Measurements from ENCODE around the gene MANEA. TPM values are rescaled to one million over a fixed set of nuclear protein-coding genes. Genes with fewer than 3 reads are reported as not detected.
"Not testable (repeated sequence)": the region's sequence is repeated elsewhere in the genome, so short reads cannot be mapped to it uniquely, and the experiment has no call there.

The MANEA gene
- total RNA-seq, 1 experiment from 2014 or later = 17.6 TPM

DNA sequence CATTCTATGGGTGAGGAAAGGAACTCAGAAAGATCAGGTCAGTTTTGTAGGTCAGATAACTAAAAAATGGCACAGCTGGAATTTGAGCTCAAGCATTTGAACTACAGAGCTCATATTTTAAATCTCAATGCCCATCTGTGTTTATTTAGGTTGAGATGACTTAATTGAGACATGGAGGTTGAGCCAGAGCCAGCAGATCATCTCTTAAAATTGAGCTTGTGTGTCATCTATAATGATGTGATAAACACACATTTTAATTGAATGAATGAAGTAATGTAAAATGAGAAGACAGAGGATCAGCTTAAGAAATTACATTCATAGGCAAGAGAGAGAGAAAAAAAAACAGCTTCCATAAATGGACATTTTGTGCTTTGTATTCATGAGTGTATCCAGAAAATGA, 3.7 kb downstream of the MANEA start:
- no peak for DNase-seq (ENCODE audit: extremely low read depth, low read depth)

DNA sequence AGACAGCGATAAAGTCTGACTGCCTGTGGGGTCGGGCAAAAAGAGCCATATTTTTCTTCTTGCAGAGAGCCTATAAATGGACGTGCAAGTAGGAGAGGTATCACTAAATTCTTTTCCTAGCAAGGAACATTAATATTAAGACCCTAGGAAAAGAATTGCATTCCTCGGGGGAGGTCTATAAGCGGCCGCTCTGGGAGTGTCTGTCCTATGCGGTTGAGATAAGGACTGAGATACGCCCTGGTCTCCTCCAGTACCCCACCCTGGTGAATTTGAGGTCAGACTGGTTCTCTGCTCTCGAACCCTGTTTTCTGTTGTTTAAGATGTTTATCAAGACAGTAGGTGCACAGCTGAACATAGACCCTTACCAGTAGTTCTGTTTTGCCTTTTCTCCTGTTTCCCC, 6.9 kb downstream of the MANEA start:
- not testable (repeated sequence) for DNase-seq (ENCODE audit: extremely low read depth, low read depth)

DNA sequence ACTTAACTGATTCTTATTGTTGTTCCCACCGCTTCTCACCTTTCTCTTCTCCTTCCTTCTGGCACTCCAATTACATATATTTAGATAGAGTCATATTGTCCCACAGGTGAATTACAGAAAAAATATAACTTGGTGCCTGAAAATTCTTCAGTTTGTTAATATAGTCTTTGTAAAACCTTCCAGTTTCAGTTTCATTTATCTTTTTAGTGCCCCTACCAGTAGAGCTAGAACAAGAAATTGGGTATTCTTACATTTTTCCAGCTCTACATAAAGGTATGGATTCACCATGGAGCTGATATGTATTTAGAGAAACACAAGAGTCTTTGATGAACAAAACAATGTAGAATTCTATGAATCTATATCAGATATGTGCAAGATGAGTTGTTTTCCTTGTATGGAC, 10.7 kb downstream of the MANEA start:
- DNase-seq (ENCODE audit: extremely low read depth, low read depth) = no peak

DNA sequence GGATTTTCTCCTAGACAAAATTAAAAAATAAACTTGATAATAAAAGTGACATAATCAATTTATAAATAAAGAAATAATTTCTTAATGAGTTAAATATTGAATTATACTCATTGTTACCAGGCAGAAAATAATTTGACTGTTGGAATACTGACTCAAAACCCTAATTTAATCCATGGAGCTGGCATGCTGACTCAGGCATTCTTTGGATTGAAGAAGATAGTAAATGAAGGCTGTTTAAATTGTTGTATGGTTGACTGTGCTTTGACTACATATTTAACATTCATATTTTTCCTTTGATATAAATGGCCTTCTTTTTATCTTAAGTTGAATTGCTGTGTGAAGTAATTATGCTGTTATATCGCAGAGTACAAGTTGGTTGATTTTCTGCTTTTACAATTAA, 11.7 kb downstream of the MANEA start:
- no peak for DNase-seq (ENCODE audit: extremely low read depth, low read depth)

DNA sequence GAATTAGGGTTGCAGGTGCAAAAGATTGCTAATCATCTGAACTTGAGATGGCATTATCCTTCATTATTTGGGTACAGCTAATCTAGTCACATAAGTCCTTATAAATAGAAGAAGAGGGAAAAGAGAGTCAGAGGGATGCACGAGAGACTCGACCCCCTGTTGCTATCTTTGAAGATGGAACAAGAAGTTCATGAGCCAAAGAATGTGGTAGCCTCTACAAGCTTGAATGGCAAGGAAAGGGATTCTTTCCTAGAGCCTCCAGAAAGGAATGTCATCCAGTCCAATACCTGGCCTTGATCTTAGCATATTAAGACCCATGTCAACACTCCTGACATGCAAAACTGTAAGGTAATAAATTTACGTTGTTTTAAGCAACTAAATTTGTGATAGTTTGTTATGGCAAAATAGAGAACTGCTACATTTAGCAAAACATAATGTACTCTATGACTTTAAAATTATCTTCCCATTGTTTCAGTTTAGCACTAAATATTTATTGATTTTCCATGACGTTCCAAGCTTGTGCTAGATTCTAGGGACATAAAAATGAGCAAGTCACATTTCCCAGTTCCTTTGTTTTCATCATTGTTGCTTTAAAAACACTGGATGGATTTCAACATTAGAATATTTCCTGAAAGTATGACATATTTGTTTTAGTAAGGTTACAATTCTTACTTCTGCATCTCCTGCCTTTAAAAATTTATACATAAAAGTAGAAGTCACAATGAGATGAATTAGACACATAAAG, 12.7 kb downstream of the MANEA start:
- DNase-seq (ENCODE audit: extremely low read depth, low read depth) = no peak

DNA sequence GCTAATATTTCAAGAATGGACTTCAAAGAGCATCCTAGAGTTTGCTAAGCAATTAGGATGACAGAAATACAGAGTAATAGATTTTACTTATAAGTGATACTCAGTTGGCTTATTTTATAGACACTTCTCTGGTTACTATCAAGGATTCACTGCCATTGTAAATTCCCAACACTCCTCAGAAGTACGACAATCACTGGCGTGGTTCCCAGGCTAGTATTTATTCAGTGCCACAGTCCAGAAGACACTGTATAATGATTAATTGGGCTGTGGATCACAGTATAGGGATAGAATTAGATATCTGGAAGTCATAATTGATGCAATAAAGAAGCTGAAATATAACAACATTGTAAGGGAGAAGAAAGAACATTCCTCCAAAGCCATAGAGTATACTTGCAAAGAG, 15.7 kb downstream of the MANEA start:
- DNase-seq (ENCODE audit: extremely low read depth, low read depth) = no peak

DNA sequence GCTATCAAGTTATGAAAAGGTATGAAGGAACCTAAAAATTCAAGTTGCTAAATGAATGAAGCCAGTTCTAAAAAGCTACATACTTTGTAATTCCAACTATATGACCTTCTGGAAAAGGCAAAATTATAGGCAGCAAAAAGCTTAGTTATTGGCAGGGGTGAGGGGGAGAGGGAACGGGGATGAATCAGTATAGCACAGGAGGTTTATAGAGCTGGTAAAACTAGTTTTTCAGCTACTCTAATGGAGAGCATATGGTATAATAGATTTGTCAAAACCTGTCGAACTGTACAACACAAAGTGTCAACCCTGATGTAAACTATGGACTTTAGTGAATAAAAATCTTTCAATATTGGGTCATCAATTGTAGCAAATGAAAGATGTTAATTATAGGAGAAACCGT, 18.7 kb downstream of the MANEA start:
- DNase-seq (ENCODE audit: extremely low read depth, low read depth) = no peak

DNA sequence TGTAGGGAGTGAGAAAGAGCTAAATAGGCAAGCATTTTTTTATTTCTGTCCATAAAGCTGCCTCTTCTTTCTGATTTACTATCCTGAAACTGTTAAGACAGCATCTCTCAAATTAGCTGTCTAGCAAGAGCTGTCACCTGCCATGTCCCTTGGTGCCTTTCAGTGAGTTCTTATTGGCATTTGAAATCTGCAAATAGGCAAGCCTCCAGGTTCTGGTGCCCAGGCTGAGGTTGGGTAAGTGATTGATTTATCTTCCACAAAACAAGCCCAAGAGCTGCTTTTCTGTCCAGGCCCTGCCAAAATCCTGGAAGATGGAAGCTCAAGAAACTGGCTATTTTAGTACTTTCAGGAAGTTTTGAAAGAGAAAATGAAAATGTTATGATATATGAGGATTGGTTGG, 22.4 kb downstream of the MANEA start:
- DNase-seq (ENCODE audit: extremely low read depth, low read depth) = no peak

DNA sequence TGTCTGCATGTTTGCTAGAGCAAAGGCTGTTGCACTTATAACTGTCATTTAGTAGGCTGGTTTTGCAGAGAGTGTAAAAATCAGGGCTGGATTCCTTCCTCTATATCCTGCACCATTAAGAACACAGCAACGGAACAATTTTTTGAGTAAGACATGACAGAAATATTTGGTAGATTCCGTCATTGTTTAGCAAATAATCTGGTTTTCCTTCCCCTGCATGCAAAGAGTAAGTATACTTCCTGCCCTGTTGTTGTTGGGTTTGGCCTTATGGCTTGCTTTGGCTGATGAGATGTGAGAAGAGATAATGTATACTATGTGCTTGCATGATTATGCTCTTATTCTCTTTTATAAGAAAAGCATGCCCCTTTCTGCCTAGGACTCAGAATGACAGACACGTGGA, 23.8 kb downstream of the MANEA start:
- DNase-seq (ENCODE audit: extremely low read depth, low read depth) = no peak

DNA sequence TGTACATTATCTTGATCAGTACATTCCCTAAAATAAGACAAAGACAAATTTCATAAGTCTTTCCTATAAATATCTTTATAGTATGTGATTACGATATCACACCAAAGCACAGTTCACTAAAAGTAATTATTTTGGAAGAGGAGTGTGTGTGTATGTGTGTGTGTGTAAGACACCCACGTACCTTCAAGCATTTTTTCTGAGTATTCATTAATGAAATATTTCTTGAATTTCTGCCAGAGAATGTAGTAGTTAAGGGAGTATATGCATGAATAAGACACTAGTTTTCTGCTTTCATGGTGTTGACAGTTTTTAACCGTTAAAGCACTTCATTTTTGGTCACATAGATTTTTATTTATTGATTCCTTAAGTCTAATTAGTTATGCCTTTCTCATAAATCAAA, 36.8 kb downstream of the MANEA start:
- DNase-seq (ENCODE audit: extremely low read depth, low read depth) = no peak

DNA sequence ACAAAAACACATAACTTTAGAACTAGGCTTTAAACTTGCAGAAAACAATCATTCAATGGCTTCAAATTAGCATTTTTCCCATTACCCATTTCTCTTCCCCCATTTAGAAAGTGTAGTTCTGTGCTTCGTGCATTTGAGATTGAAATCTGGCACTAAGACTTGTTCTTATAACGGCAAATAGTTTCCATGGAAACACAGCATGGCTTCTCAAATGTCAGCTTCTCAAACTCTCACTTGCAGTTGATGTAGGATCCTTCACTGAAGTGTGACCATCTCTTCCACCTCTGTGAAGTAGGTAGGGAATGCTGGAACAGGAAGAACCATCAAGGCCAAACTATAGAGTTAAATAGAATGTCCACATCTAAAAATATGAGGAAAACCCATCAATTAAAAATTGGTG, 52.2 kb downstream of the MANEA start:
- DNase-seq (ENCODE audit: extremely low read depth, low read depth) = no peak

DNA sequence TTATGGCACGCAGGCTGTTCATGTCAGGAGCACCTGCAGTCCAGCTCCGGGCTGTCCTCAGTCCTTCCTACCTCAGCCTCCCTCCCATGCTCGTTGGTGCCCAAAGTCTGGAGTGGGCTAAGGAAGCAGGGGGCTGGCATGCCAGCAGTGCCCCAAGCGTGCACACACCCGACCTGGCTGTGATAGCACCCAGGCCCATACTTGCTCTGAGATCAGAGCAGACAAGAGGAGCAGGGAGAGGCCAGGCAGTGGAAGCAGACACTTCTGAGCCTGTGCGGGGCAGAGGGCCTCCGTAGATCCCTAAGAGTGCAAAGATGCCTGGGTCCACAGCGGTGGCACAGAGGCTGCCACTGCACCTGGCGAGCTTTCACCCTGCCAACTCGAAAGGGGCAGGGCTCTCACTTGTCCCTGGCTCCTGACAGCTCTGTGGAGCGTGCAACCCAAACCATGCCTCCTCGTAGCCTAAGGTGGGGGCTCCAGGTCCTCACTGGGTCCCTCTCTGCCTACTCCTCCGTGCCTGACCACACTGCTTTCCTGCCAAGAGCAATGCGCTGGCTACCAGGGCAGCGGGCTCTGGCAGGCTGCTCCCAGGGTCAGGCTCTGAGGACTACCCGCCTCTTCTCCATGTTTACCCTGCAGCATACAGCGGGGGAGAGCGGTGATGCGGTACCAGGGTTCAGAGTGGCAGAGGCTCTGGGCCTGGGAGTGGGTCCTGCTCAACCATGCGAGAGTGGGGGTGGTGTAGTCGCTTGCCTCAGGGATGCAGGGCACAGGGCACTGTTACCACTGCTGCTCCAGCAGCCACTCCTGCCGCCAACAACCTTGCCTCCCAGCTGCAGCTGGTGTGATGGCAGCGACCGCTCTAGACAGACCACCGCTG, 59.5 kb downstream of the MANEA start:
- DNase-seq (ENCODE audit: extremely low read depth, low read depth) = no peak

DNA sequence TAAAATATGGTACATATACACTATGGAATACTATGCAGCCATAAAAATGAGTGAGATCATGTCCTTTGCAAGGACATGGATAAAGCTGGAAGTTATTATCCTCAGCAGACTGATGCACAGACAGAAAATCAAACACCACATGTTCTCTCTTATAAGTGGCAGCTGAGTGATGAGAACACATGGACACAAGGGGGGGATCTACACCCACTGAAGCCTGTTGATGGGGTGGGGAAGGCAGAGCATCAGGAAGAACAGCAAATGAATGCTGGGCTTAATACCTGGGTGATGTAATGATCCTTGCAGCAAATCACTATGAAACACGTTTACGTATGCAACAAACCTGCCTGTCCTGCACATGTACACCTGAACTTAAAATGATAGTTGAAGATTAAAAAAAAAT, 71.3 kb downstream of the MANEA start:
- no peak for DNase-seq (ENCODE audit: extremely low read depth, low read depth)

DNA sequence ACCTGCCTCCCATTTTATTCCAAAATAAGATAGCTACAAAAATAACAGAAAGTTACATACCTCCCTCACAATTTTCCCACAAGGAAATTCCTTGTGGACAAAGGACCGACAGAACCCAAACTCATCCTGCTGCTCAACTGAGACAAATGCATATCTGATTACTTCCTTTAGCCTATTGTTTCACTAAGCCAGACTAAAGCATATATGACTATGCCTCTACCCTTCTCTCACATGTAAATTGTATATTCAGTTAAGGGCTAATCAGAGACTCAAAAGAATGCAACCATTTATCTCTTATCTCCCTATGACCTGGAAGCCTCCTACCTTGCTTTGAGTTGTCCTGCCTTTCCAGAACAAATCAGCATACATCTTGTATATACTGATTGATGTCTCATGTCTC, 72.1 kb downstream of the MANEA start:
- no peak for DNase-seq (ENCODE audit: extremely low read depth, low read depth)

DNA sequence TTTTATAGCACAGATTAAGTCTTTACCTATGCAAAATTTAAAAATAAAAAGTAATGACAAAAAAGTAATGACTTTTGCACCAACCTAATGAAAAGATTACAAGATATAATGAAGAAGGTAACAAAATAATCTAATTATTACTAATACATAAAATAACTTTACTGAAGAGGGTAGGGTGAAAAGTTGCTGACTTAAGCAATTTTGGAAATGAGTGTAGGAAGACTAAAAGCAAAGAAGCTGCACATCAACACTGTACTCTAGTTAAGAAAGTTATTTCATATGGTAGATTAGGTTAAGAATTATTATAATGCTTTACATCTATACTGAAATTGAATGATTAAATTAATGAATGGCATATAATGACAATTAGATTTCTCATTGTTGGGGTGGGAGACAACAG, 76.8 kb downstream of the MANEA start:
- no peak for DNase-seq (ENCODE audit: extremely low read depth, low read depth)

DNA sequence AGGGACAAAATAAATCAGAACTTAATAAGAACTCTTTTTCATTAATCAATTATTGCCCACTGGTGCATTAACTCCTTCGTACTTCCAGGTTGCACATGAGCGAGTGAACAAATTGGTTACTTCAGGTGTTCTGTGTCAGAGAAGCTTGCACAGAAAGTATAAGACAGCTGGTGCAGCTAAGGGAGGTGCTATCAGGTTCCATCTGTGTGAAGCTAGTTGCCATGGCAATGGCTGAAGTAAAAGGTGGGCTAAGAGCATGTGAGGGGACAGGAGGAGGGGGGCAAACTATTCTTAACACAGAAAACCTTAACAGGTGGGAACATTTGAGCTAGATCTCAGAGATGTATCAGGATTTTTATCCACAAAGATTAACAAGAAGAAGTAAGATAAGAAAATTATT, 81.6 kb downstream of the MANEA start:
- DNase-seq (ENCODE audit: extremely low read depth, low read depth) = no peak

Data from NCI-H460 (cell line).